Dermis microvascular lymphatic vessel endothelial cell (primary cell): ENCODE results near the gene ST7. TPM values are rescaled to one million over a fixed set of nuclear protein-coding genes. Genes with fewer than 3 reads are reported as not detected.

Experiments
- DNase-seq, 2 donors: peaks; one replicate each; pipeline versions ENCODE4 v3.0.0 to v3.0.0-alpha.2; 2010; ENCODE audit warnings: low read depth in 2 of 2
- total RNA-seq: library from RNA; depleted of rRNA; stranded (reverse); fragments of >200 nt; gene quantifications from 2 replicates; pipeline ENCODE4 v1.2.1, GENCODE V29; 2014

The ST7 gene
- total RNA-seq, 1 donor from 2014 or later, result 12.5 TPM

DNA sequence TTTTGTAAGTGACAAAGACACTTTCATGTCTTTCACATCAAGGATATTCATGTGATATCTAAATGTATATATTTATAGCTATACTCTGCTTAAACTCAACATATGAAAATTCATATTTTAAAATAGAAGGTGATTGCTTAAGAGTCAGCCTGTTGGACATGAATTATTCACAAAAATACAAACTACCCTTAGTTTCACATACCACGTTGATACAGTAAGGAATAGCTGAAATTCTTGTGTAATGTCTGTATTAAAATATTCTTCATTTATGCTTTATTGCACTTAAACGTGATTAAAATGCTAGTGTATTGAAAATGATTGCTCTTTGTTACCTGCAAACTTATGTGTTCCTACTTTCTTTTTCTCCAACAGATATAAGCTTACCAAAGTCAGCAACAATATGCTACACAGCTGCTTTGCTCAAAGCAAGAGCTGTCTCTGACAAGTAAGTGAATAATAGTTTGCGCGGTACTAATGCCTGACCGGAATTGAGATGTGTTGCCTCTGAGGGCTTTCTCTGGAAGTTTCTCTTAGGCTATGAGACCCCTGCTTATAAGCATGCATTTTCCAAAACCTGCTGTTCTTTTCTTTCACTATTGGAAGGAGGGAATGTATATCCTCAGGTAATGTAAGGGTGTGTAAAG is 235.8 kb downstream of the ST7 start:
- DNase-seq, result no peak

DNA sequence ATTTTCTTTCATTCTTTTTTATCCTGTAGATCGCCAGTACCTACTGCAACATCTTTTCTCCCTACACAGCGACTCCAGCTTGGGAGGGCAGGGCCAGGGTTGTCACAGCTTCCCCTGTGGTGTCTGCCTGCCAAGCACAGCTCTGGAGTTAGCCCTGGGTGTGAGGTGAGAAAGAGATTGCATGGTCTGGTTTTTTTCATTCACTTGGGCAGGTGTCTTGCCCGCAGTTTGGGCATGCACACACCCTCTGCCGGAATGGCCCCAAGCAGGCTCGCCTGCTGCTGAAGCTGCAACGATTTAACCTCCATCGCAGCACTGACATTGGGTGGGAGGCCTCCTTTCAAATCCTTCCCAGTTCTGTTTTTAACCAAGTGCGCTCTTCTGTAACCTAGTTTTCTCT is 236.8 kb downstream of the ST7 start:
- no peak for DNase-seq

DNA sequence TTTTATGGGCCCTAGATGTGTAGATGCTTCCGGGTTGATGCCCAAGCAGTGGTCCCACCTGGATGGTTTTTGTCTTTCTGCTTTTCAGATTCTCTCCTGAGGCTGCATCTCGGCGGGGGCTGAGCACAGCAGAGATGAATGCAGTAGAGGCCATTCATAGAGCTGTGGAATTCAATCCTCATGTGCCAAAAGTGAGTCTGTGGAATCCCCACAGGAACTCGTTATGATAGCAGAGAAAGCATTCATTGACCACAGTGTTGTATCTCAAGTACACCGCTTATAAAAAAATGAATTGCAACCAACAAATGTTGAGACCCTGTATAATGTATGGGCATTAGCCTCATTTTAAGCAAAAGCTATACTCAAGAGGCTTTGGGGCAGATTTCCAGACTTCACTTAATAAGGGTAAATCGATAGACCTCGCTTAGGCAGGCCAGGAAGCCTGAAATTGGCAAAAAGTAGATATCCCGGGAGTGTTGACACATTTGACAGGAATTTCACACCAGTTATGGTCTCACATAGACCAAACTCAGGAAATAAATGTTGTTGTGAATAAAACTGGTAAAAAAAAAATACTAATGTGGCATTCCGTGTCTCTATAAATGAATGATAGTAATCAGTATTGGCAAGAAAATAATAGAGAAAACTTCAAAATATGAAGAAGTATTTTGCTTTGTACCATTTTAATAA is 237.6 kb downstream of the ST7 start:
- peak; percentile 53 to 60 for DNase-seq

DNA sequence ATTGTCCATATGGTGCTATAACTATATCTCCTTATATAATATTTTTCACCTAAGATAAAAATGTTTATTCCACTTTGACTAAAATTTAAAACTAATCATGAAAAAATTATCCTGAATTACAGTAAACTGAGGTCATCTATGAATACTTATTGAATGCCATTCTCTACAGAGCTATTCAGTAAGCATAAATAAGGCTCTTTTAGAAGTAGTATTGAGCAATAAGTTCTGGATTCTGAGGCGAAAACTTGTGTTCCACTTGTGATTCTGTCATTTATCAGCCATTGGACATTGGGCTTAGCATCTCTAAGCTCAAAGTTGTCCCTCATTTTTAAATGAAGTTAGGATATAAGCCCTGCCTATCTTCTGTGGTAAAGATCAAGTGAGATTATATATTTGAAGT is 238.8 kb downstream of the ST7 start:
- DNase-seq, result no peak

DNA sequence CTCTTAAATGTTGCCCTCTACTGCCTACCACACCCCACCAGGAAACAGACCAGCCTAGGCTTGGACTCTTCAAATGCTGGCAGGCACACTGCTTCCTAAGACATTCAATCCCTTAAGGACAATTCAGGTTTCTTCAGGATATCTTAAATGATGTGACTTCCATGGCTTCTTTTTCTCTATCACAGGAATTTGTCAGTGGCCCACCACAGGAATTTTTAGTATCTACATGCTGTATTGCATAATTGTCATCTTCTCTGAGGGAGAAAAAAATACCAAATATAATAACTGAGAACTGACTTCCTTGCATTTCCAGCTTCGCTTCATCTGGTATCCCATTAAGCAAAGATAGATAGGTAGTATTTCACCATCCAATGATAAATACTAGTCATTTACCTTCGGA is 240.3 kb downstream of the ST7 start:
- DNase-seq, result no peak

DNA sequence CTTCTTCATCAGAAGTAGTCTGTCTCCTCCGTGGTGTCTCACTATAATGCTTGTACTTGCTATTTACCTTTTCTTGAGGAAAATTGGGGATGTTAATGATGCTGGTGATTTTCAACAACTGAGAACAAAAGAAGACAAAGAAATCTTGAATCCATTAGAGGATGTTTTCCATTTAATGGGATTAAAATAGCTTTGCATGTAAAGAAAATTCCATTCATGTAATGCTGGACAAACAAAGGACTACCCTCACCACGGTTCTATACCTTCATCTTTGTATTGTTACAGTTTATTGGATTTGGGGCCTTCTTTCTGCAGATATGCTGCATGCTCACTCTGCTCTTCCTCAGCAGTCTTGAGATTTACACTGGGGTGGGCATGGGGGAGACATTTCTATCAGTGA is 241.1 kb downstream of the ST7 start:
- DNase-seq, result no peak

DNA sequence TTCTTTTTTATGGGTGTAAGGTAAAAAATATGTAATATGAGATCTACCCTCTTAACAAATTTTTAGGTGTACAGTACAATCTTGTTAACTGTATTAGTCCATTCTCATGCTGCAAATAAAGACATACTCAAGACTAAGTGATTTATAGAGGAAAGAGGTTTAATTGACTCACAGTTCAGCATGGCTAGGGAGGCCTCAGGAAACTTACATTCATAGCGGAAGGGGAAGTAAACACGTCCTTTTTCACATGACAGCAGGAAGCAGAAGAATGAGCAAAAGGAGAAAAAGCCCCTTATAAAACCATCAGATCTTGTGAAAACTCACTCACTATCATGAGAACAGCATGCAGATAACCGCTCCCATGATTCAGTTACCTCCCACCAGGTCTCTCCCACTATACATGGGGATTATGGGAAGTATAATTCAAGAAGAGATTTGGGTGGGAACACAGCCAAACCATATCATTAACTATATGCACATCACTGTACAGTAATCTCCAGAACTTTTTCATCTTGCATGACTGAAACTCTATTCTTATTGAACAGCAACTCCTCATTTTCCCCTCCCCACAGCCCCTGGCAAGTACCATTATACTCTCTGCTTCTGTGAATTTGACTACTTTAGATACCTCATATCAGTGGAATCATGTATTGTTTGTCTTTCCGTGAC is 242.2 kb downstream of the ST7 start:
- DNase-seq, result peak in 1 of 2 donors; percentile 44

DNA sequence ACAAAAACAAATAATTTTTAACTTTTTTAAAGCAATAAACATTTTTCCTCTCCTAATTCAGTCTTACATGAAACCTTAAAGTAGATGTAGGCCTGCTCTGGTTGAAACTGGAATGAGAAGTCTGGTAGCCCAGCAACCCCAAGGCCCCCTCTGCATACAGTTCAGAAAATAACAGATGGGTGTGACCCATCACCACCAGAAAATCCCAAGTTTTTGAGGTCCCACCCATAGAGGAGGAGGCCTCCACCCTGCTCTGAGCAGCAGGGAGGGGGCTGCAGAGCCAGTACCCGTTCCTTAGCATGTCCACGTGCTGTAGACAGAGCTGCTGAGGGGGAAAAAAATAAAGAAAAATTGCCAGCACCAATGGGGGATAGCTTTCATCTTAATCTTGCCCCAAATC is 246.8 kb downstream of the ST7 start:
- DNase-seq, result no peak

DNA sequence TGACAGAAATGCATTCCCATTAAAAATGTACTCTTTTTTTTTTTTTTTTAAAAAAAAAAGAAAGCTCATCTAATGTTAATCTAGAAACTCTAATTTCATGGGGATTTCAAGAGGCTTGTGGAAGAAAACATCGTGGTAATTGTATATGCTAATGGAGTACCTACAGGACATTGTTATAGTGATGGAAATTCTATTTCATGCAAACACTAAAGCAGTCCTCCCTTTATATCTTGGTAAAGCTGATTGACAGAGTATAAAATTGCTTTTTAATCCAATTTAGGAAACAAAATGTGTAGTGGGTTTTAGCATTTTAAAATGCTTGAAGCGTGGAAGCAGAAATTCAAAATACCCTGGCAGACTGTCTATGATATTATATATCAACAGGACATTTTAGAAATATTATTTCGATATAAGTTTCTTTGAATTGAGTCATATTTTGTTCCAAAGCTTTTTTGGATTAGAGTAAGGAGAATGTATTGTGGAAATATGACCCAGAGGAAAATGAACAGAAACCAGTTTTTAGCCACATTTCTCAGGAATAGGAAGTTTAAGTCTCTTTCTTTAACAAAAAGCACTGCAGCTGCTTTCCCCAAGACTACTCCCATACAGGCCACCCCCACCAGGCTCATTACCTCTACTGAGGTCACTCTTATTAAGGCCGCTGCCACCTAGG is 247.6 kb downstream of the ST7 start:
- no peak for DNase-seq

DNA sequence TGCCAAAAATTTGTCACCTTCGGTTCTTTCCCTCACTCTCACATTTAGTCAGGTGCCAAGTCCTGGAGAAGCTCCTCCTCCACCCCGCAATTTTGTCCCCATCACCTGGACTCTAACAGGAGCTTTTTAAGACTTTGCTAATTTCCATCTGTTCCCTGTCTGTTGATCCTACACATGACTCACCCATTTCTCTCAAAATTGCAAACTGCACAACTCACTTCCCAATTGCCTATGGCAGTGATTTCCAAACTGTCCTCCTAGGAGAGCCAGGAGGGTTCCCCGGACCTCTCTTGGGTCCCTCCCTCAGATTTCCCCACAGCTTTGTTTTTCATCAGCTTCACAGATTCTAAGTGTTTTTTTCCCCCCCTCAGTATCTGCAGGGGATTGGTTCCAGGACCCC is 249.2 kb downstream of the ST7 start:
- DNase-seq, result no peak

DNA sequence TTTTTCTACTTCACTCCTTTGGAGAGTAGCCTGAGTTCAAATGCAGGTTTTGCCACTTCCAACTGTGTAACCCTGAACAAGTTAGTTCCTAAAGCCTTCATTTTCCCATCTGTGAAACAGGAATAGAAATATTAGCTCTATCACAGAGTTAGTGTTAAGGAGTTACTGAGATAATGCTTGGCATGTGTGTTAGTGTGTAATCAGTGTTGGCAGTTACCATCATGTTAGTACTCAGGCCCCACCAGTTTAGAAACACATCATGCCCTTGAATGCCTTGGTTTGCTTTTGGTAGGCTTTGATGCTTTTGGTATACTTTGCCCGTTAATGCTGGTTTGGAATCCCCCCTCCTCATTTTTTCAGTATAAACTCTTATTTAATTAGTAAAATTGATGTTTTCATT is 249.9 kb downstream of the ST7 start:
- DNase-seq, result no peak

DNA sequence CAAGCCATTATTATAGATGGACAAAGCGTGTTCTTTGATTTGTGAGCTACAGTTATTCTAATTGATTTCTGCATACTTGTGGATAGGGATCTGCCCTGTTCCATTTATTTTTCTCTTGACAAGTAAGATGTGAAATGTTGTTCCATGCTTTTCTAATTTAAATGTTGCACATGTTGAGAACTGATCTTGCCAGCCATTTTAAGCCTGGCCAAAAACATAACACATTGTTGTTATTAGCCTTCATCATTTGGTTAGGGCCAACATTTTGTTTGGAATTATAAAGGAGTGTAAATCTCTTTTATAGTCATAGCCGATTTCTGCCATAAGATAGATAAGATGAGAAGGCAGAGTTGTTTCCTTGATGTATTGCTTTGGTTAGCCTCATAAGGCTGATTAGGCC is 252.6 kb downstream of the ST7 start:
- no peak for DNase-seq

DNA sequence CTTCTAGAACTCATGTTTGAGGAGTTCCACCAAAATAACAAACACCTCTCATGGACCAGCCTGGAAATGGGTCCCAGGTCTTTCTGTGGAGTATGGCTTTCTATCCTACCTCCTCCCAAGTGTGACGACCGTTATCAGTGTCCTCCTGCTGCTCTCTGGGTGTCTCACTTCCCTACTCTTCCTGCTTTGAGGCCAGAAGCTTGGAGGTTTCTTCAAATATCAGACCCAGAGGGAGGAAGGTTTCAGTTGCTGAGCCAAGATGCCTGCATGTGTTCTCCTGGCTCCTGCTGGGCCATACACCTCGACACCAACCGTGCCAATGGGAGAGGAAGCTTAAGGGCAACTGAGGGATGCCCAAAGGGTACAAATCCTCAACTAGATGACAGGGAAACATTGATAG is 255.0 kb downstream of the ST7 start:
- no peak for DNase-seq

DNA sequence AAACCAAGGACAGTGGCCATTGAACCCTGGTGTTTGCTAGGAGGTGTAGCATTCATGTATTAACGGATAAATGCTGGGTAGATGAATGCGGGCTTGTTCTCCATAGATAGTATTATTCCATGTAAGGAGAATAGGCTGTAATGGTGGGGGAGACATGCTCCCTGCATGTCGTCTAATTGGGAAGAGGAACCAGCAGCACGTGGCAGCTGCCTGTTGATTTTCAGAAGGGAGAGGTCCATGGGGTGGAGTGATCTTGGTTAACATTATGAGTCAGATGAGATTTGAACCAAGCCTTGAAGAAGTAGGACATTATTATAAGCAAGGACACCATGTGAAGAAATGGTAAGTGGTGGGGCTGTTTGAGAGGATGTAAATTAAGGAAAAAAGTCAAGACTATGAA is 257.1 kb downstream of the ST7 start:
- DNase-seq, result no peak

DNA sequence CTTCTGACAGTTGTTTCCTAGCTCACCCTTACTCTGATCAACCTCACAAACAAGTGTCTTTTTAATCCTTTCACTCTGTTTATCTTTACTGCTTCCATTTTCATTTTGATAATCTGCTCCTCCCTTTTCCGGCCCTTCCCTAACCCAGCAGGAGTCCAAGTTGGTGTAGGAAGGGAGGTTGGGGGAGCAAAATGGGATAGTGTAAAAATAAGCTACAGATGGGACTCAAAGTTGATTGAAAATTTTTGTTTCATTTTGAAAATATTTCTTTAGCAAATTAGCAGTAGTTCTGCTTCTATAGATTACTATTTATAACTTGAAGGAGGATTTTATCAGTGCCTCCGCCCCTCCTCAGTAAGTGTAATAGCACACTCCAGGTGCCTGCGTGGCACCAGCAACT is 257.6 kb downstream of the ST7 start:
- DNase-seq, result no peak

DNA sequence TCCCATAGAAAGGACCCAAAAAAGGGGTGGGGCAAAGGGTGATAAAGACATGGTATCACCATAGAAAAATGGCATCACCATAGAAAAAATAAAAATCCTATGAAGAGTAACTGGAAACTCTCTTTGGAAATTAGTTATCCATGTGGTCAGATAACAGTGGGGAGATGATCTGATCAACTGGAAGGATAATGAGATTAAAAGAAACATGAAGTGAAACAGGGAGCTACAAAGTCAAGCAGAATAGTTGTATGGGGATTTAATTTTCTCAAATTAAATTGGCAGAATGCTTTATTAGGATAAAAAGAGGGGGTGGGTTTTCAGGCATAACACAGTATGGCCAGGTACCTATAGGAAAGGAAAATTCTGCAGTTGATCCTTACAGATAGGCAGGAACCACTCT is 258.3 kb downstream of the ST7 start:
- DNase-seq, result no peak

DNA sequence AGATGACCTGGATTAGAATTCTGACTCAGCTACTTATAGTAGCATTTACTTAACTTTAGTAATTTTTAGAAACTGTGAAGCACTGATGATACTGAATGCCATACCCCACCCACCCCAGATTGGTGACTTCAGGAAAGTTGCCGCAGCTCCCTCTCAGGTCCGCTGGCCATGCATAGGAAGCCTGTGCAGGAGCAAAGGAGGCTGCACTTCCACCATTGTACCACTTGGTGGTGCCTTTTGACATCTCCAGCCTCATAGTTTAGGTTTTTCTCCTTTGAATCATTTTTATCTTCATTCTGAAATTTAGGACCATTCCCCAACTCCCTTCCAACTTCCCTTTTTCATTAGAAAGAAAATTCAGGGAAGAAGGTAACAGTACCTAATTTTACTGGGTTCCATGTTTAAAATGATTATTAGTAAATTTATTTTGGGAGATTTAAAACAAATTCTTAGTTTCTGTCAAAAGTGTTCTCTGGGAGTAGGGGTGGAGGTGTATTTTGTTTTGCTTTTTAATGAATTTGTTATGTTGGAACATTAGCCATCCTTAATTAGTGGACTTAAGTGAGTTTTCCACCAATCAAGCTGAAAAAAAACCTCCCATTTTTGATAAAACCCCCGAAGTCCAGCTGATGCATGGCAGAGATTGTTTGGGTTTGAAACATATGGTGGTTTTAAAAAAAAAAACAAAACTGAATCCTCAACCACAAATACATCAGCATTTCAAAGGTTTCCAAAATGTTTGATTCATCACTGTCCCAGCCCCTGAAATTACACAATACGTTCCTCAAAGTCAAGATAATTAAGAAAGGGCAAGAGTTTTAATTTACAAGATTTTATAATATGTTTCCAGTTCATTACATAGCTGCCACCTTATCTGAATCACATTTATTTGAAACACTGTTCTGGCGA is 259.9 kb downstream of the ST7 start:
- DNase-seq, result peak; percentile 44 to 70

DNA sequence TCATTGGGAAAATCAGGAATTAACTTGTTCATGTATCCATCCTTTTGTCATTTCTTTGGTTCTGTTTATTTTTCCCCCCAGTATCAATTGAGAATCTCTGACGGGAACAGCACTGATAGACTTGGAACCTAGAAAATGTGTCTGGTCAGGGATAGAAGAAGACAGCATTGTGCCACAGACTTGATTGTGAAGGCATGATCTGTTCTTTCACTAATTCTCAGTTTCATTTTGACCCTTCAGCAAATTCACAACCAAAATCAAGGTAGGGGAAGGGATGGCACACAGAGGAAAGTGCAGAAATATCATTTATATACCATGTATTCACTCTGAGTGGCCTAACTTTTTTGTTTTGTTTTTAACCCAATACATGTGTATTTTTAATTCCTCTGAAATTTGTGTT is 262.7 kb downstream of the ST7 start:
- no peak for DNase-seq

DNA sequence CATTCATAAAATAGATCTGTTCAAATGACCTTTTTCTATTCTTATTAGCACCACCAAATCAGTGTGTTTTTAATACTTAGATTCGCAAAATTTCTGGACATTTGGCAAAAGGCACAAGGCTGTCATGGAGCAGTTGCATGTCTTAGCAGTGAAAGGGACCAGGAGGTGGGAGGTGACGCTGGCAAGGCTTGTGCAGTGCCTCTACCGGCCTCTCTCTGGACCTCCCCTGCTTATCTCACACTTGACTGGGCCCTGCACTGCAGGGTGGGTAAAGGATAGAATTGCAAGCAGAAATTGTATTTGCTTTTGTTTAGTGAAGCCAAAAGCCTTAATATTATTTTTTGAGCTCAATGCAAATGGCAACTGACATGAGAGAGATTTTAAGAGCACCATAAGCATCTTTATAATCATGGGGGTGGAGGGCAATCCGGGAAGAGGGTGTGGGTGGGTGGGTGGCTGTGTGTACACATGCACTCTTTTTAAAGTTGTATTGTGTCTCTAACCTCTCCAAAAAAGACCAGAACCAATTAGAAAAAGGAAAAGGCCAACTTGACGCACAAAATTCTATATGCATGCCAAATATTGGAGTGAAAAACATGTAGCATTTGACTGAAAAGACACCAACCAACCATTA is 263.3 kb downstream of the ST7 start:
- no peak for DNase-seq

DNA sequence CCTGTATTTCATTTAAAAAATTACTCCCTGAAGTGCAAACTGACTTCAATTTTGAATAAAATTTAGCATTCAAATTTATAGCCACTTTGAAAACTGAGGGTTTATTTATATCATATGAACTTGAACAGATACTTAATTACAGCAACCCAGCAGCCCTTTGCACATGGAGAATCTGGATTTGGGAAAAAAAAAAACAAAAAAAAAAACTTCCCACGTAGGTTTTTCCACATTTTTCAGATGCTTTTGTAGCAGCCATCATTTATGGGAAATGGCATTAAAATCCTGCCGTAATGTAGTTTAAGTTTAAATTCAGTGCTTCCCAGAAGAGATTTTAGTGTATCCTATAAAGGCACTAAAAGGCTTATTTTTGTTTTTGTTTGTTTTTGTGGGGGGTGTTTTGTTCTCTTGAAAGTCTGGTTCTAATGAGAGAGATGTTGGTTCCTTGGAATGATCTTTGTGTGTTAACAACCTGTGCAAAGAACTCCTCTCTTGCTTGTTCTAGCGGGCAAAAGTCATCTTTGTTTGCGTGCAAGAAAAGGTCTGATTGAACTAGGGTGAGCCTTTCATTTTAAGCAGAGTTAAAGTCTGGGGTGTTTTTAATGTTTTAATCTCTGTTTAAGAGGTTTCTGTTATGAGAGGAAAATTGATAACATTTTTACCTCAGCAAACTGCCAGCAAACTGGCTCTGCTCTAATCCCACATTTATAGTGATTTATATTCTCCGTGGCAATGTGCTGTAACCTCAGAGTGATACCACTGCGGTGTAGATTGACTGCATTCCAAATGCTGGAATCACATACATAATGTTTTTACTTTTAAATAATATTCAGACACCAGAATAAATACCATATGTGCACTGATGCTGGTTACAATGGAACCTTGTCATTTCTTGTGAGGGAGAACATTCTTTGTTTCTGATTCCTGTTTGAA is 264.1 kb downstream of the ST7 start:
- DNase-seq, result no peak
